Measurements from ENCODE around the gene SANBR. TPM values are rescaled to one million over a fixed set of nuclear protein-coding genes. Genes with fewer than 3 reads are reported as not detected.

SANBR gene
- total and polyA plus RNA-seq, 2 of the 13 experiments (the other 11 are each of a cell fraction or from before 2014, with no cell fraction given): 9.8 to 20.9 TPM

DNA sequence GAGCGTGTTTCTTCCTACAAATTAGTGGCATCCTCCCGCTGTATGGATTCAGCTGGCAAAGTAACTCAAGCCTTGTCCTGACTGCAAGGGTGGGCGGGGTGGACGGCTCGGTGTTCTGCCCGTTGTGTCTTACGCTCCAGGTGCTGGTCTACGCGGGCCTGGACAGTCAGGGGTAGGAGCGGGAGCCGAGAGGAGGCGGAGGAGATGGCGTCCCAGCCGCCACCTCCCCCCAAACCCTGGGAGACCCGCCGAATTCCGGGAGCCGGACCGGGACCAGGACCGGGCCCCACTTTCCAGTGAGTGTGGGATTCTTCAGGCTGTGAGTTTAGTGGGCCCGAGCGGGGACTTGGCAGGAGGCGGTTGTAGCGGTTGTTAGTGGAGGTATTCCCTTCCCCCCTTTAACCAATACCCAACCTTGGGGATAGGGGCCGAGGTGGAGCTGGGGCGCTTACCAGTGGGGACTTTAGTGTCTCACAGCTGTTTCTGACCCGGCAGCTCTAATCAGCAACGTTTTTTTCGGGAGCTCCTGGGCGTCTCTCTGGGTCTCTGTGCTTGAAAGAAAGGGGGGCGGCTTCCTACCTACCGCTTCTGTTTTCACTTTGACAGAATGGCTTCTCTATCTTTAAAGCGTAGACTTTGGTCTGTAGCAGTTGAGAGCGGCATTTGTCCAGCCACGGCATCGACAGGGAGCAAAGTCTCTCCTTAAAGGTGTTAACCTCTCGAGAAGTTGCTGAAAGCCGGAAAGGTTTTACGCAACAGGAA lies 47.9 kb upstream of the SANBR start, which contains the start of the genes PEX13 and PUS10 (continued):
- TF ChIP-seq TFE3 (CRISPR knock-in tag; IDR thresholded peaks at IDR 0.05) (peak; percentile 14; the same call in 1 of the 2 replicates), RBAK (CRISPR knock-in tag; IDR thresholded peaks at IDR 0.05) (peak; percentile 69; the same call in 1 of the 2 replicates), RFXAP (CRISPR knock-in tag; IDR thresholded peaks at IDR 0.05; ENCODE audit: borderline replicate concordance) (peak; percentile 87), TEAD3 (CRISPR knock-in tag; optimal IDR thresholded peaks at IDR 0.05; ENCODE audit: borderline replicate concordance) (no peak), SRSF9 (IDR thresholded peaks at IDR 0.05; ENCODE audit: borderline replicate concordance, insufficient read depth, low read depth, low read length, poor library complexity, severe bottlenecking) (no peak), CBX5 (CRISPR knock-in tag; IDR thresholded peaks at IDR 0.05; ENCODE audit: borderline replicate concordance) (peak; percentile 91; the same call in 1 of the 2 replicates), ZNF235 (CRISPR knock-in tag; IDR thresholded peaks at IDR 0.05; ENCODE audit: borderline replicate concordance) (0 out of 2 replicates have a peak, but pooled peaks have one; percentile 10), E2F1 (CRISPR knock-in tag; IDR thresholded peaks at IDR 0.05) (peak; percentile 44; the same call in 1 of the 2 replicates), SMAD1 (CRISPR knock-in tag; IDR thresholded peaks at IDR 0.05; ENCODE audit: borderline replicate concordance, low read depth) (no peak), NFE2L2 (IDR thresholded peaks at IDR 0.05; ENCODE audit: low read length) (no peak), CCAR2 (optimal IDR thresholded peaks at IDR 0.05; ENCODE audit: low read depth, low read length) (peak; percentile 69), ZBTB38 (CRISPR knock-in tag; IDR thresholded peaks at IDR 0.05) (peak; percentile 48), GATA4 (IDR thresholded peaks at IDR 0.05; ENCODE audit: borderline replicate concordance, low read depth) (peak; percentile 83), SP1 (IDR thresholded peaks at IDR 0.05) (no peak), SP1 (CRISPR knock-in tag; IDR thresholded peaks at IDR 0.05) (peak; percentile 60; the same call in 1 of the 2 replicates), NFIC (IDR thresholded peaks at IDR 0.05; ENCODE audit: low read length) (peak; percentile 84; the same call in 1 of the 2 replicates), NCOR1 (IDR thresholded peaks at IDR 0.05; ENCODE audit: borderline replicate concordance, low read length) (peak; percentile 99), GFI1 (CRISPR knock-in tag; IDR thresholded peaks at IDR 0.05; ENCODE audit: borderline replicate concordance) (peak; percentile 81; the same call in 1 of the 2 replicates), GABPB1 (CRISPR knock-in tag; IDR thresholded peaks at IDR 0.05) (peak; percentile 3), EHMT2 (IDR thresholded peaks at IDR 0.05; ENCODE audit: borderline replicate concordance, low read depth, low read length) (peak; percentile 66; the same call in 1 of the 2 replicates), MAFF (IDR thresholded peaks at IDR 0.05; ENCODE audit: low read depth, low read length) (no peak), ZNF562 (CRISPR knock-in tag; IDR thresholded peaks at IDR 0.05; ENCODE audit: borderline replicate concordance) (no peak), RFXANK (CRISPR knock-in tag; IDR thresholded peaks at IDR 0.05) (no peak), PLRG1 (conservative IDR thresholded peaks at IDR 0.05) (no peak), TERF1 (CRISPR knock-in tag; IDR thresholded peaks at IDR 0.05) (no peak), TBX3 (IDR thresholded peaks at IDR 0.05; ENCODE audit: borderline replicate concordance) (peak; percentile 98)
- TF ChIP-seq, protein P1, sequence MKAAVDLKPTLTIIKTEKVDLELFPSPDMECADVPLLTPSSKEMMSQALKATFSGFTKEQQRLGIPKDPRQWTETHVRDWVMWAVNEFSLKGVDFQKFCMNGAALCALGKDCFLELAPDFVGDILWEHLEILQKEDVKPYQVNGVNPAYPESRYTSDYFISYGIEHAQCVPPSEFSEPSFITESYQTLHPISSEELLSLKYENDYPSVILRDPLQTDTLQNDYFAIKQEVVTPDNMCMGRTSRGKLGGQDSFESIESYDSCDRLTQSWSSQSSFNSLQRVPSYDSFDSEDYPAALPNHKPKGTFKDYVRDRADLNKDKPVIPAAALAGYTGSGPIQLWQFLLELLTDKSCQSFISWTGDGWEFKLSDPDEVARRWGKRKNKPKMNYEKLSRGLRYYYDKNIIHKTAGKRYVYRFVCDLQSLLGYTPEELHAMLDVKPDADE (CRISPR knock-in tag; IDR thresholded peaks at IDR 0.05): no peak
